Measurements from ENCODE around the gene CLSTN3. TPM values are rescaled to one million over a fixed set of nuclear protein-coding genes. Genes with fewer than 3 reads are reported as not detected.

The CLSTN3 gene
- total and polyA plus RNA-seq, 2 donors from 2014 or later: 33.0 to 64.2 TPM

DNA sequence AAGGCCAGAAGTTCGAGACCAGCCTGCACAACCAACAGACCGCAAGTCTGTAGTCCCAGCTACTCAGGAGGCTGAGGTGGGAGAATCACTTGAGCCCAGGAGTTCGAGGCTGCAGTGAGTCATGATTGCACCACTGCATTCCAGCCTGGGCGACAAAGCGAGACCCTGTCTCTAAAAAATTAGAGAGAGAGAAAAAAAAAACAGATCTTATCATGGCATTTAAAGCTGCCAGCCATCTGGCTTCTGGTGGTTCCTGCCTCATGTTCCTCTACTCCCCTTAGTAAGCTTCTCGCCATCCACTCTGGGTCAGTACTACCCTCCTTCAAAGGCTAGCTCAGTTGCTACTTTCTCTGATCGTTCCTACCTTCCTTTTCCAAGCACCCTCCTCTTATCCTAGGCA, 16.1 kb downstream of the CLSTN3 start:
- Histone ChIP-seq H3K27me3 (ENCODE audit: control insufficient read depth, insufficient read depth, low read length) (no peaks in the 10 kb centered on the region), H3K9ac (ENCODE audit: low read length in 3 of 3) (no peak overlapping the region), H3K27ac (ENCODE audit: low read depth in 2 of 2, low read length in 2 of 2) (no peak overlapping the region), H3K4me3 (ENCODE audit: low read length in 3 of 3) (no peak overlapping the region), H3K36me3 (ENCODE audit: control insufficient read depth in 2 of 3, insufficient read depth in 3 of 3, low read length in 3 of 3) (peaks cover 5 to 38% (median 27%) of the 10 kb centered on the region in 3 donors), H3K4me1 (ENCODE audit: control insufficient read depth in 2 of 3, insufficient read depth in 2 of 3, low read depth in 1 of 3, low read length in 3 of 3) (no peaks in the 10 kb centered on the region), H3K9me3 (ENCODE audit: control insufficient read depth in 2 of 3, insufficient read depth in 1 of 3, low read length in 3 of 3) (no peaks in the 10 kb centered on the region)
- intact Hi-C loops (cut with DNase I): no loop called here
- FAIRE-seq: no peak
- TF ChIP-seq, protein P1, sequence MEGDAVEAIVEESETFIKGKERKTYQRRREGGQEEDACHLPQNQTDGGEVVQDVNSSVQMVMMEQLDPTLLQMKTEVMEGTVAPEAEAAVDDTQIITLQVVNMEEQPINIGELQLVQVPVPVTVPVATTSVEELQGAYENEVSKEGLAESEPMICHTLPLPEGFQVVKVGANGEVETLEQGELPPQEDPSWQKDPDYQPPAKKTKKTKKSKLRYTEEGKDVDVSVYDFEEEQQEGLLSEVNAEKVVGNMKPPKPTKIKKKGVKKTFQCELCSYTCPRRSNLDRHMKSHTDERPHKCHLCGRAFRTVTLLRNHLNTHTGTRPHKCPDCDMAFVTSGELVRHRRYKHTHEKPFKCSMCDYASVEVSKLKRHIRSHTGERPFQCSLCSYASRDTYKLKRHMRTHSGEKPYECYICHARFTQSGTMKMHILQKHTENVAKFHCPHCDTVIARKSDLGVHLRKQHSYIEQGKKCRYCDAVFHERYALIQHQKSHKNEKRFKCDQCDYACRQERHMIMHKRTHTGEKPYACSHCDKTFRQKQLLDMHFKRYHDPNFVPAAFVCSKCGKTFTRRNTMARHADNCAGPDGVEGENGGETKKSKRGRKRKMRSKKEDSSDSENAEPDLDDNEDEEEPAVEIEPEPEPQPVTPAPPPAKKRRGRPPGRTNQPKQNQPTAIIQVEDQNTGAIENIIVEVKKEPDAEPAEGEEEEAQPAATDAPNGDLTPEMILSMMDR (IDR thresholded peaks at IDR 0.05; ENCODE audit: borderline replicate concordance, extremely low read depth, insufficient read depth): no peak
- DNase-seq: no peak

DNA sequence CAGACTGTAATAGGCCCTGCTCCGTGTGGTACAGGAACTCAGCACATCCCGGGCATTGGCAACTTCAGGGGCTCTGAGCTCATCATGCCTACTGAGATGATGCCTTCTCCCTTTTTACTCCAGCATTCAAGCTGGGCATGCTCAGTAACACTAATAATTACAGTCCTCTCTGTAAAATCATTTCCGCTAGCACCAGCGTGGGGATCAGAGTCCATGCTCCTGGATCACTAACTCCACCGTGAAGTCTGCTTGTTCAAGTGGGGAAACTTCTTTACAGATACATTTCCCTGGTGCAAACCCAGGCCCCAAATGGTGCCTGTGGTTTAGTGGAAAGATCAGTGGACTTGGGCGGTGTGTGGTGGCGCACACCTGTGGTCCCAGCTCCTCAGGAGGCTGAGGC, 16.7 kb downstream of the CLSTN3 start:
- no peak for FAIRE-seq
- no peak for DNase-seq
- Histone ChIP-seq H3K9me3 (ENCODE audit: control insufficient read depth in 2 of 3, insufficient read depth in 1 of 3, low read length in 3 of 3) (no peaks in the 10 kb centered on the region), H3K27ac (ENCODE audit: low read depth in 2 of 2, low read length in 2 of 2) (no peak overlapping the region), H3K4me1 (ENCODE audit: control insufficient read depth in 2 of 3, insufficient read depth in 2 of 3, low read depth in 1 of 3, low read length in 3 of 3) (no peaks in the 10 kb centered on the region), H3K27me3 (ENCODE audit: control insufficient read depth, insufficient read depth, low read length) (no peaks in the 10 kb centered on the region), H3K9ac (ENCODE audit: low read length in 3 of 3) (no peak overlapping the region), H3K4me3 (ENCODE audit: low read length in 3 of 3) (no peak overlapping the region), H3K36me3 (ENCODE audit: control insufficient read depth in 2 of 3, insufficient read depth in 3 of 3, low read length in 3 of 3) (peaks cover 5 to 32% (median 28%) of the 10 kb centered on the region in 3 donors)
- intact Hi-C loops (cut with DNase I): no loop called here
- TF ChIP-seq, protein P1 (IDR thresholded peaks at IDR 0.05; ENCODE audit: borderline replicate concordance, extremely low read depth, insufficient read depth): no peak

DNA sequence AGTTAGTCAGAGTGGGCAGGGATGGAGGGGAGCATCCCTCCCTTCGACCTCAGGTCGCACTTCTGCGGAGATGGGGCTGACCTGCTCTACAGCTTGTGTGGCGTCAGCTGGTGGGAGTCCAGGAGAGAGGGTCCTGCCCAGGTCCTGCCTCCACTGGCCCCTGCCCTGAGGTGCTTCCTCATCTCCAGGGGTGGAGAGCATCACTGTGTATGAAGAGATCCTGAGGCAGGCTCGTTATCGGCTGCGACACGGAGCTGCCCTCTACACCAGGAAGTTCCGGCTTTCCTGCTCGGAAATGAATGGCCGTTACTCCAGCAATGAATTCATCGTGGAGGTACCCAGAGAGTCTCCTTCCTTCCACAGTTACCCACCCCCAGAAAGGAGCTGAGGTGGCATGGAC, 20.2 kb downstream of the CLSTN3 start:
- no peaks in the 10 kb centered on the region for H3K27me3 ChIP-seq (ENCODE audit: control insufficient read depth, insufficient read depth, low read length)
- H3K4me1 ChIP-seq (ENCODE audit: control insufficient read depth in 2 of 3, insufficient read depth in 2 of 3, low read depth in 1 of 3, low read length in 3 of 3): no peaks in the 10 kb centered on the region
- H3K27ac ChIP-seq (ENCODE audit: low read depth in 2 of 2, low read length in 2 of 2): no peak overlapping the region
- H3K36me3 ChIP-seq (ENCODE audit: control insufficient read depth in 2 of 3, insufficient read depth in 3 of 3, low read length in 3 of 3): peaks cover 5 to 39% (median 28%) of the 10 kb centered on the region in 3 donors
- H3K9ac ChIP-seq (ENCODE audit: low read length in 3 of 3): no peak overlapping the region
- H3K4me3 ChIP-seq (ENCODE audit: low read length in 3 of 3): no peak overlapping the region
- DNase-seq: no peak
- intact Hi-C loops (cut with DNase I): no loop called here
- TF ChIP-seq, protein P1 (IDR thresholded peaks at IDR 0.05; ENCODE audit: borderline replicate concordance, extremely low read depth, insufficient read depth): no peak
- FAIRE-seq: no peak
- H3K9me3 ChIP-seq (ENCODE audit: control insufficient read depth in 2 of 3, insufficient read depth in 1 of 3, low read length in 3 of 3): no peaks in the 10 kb centered on the region

DNA sequence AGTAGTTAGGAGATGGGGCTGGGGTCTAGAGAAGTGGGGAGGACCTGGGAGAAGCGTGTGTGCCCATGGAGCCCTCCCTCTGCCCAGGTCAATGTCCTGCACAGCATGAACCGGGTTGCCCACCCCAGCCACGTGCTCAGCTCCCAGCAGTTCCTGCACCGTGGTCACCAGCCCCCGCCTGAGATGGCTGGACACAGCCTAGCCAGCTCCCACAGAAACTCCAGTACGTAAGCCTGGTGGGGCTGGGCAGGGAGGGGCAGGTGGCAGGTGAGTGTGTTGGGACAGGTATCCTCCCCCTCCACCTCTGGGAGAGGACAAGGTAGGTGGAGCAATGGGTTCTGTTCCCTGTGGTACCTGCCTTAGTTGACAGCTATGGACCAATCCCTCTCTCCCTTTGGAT, 20.7 kb downstream of the CLSTN3 start:
- Histone ChIP-seq H3K27ac (ENCODE audit: low read depth in 2 of 2, low read length in 2 of 2) (no peak overlapping the region), H3K4me3 (ENCODE audit: low read length in 3 of 3) (no peak overlapping the region), H3K27me3 (ENCODE audit: control insufficient read depth, insufficient read depth, low read length) (no peaks in the 10 kb centered on the region), H3K4me1 (ENCODE audit: control insufficient read depth in 2 of 3, insufficient read depth in 2 of 3, low read depth in 1 of 3, low read length in 3 of 3) (no peaks in the 10 kb centered on the region), H3K9me3 (ENCODE audit: control insufficient read depth in 2 of 3, insufficient read depth in 1 of 3, low read length in 3 of 3) (no peaks in the 10 kb centered on the region), H3K9ac (ENCODE audit: low read length in 3 of 3) (no peak overlapping the region), H3K36me3 (ENCODE audit: control insufficient read depth in 2 of 3, insufficient read depth in 3 of 3, low read length in 3 of 3) (peaks cover 5 to 35% (median 28%) of the 10 kb centered on the region in 3 donors)
- TF ChIP-seq, protein P1 (IDR thresholded peaks at IDR 0.05; ENCODE audit: borderline replicate concordance, extremely low read depth, insufficient read depth): no peak
- FAIRE-seq (no peak), DNase-seq (peak in 1 of 5 donors; percentile 31)
- intact Hi-C loops (cut with DNase I): no loop called here

Measured in kidney (tissue), 14 donors.